Aorta (tissue), 5 donors: ENCODE results near the gene PDE4B. TPM values are rescaled to one million over a fixed set of nuclear protein-coding genes. Genes with fewer than 3 reads are reported as not detected.

ENCODE experiments used
- ATAC-seq: fragments of 200-7000 bp; cut with Tn5 transposase; one replicate; pipeline ENCODE4 v1.9.1; 2022; ENCODE audit warnings: moderate library complexity; ENCODE audit not compliant: low FRiP score
- DNase-seq, 2 donors: peaks; one replicate each; pipeline ENCODE4 v3.0.0-alpha.2; 2020
- H3K27ac ChIP-seq, 2 donors: one replicate each; pipeline ENCODE4 v1.5.1; 2013; ENCODE audit warnings: low read length in 2 of 2, mild to moderate bottlenecking in 2 of 2, moderate library complexity in 2 of 2, control low read depth in 1 of 2, inconsistent platforms in 1 of 2, low read depth in 1 of 2
- H3K27me3 ChIP-seq, 2 donors: one replicate each; pipeline ENCODE4 v1.6.1; 2013; ENCODE audit warnings: control low read depth in 1 of 2, low read length in 1 of 2, mild to moderate bottlenecking in 1 of 2, moderate library complexity in 1 of 2; ENCODE audit not compliant: insufficient read depth in 2 of 2, control insufficient read depth in 1 of 2
- H3K36me3 ChIP-seq, 2 donors: one replicate each; pipeline ENCODE4 v1.6.1; 2013; ENCODE audit warnings: control low read depth in 1 of 2, low read length in 1 of 2, mild to moderate bottlenecking in 1 of 2; ENCODE audit not compliant: insufficient read depth in 2 of 2, control insufficient read depth in 1 of 2
- H3K4me1 ChIP-seq, 2 donors: one replicate each; pipeline ENCODE4 v1.6.1; 2013; ENCODE audit warnings: low read length in 2 of 2, control low read depth in 1 of 2, mild to moderate bottlenecking in 1 of 2, moderate library complexity in 1 of 2; ENCODE audit not compliant: insufficient read depth in 2 of 2, control insufficient read depth in 1 of 2
- H3K4me3 ChIP-seq, 2 donors: one replicate each; pipeline ENCODE4 v1.5.1; 2013; ENCODE audit warnings: low read length in 2 of 2, control low read depth in 1 of 2, mild to moderate bottlenecking in 1 of 2
- H3K9me3 ChIP-seq: one replicate; pipeline ENCODE4 v1.6.1; 2013; ENCODE audit warnings: mild to moderate bottlenecking, low read length; ENCODE audit not compliant: control insufficient read depth
- WGBS, 2 donors: extraction: QIAGEN DNeasy Blood & Tissue Kit; methylation state at CpG; one replicate each; pipeline ENCODE4 v1.1.7; 2013; 5-methylcytosine and 5-hydroxymethylcytosine counted together
- intact Hi-C, 2 donors: fragments of 100-400 bp; cut with DNase I; formaldehyde crosslinking; loops; one replicate each; pipeline versions ENCODE4 v1.14.2 to v1.15.0; 2022
- polyA plus RNA-seq, 2 donors: library from polyadenylated mRNA; stranded (reverse); fragments of 200-250 nt; gene quantifications; one replicate each; pipeline ENCODE4 v1.2.3, GENCODE V29; 2013
- total RNA-seq, 2 donors: library from RNA; stranded (reverse); fragmentation: NEBNext Ultra II Directional; extraction: Animal tissue kit (Norgen Biotek cat#: 25700); gene quantifications; one replicate each; pipeline ENCODE4 v1.2.1, GENCODE V29; 2021
- donor health status: healthy with polysubstance abuse.
- donor health status: Bipolar disorder and iron deficiency.
- donor health status: DM: no; HTN: no; CAD: no.
- donor health status: DM: no; HTN: no; CAD: no.
- donor health status: DM: yes; HTN: yes; CAD: no.

The PDE4B gene
- total and polyA plus RNA-seq, 4 donors = 4.8 to 24.5 (median 12.5) TPM

- ATAC-seq (peak; percentile 78), DNase-seq (peak; percentile 83 to 86)
- Histone ChIP-seq H3K36me3 (no peaks in the 10 kb centered on the region), H3K27ac (peak overlapping the region; percentile 38 to 91), H3K9me3 (no peaks in the 10 kb centered on the region), H3K27me3 (no peaks in the 10 kb centered on the region), H3K4me3 (peak overlapping the region; percentile 13 to 54), H3K4me1 (peaks cover 0 to 7% of the 10 kb centered on the region in 2 donors)
- intact Hi-C loops = loop anchor here (1.0 to 10.0 kb wide), 5 partner anchors 15 to 115 kb away; no protein-coding TSS in a partner anchor
- 0 to 1% methylated on average over 18 of the region's 18 CpGs for WGBS, 2 donors
These were observed 539.2 kb downstream of the PDE4B start for GRCh38 chr1:66331658-66332547.

DNA sequence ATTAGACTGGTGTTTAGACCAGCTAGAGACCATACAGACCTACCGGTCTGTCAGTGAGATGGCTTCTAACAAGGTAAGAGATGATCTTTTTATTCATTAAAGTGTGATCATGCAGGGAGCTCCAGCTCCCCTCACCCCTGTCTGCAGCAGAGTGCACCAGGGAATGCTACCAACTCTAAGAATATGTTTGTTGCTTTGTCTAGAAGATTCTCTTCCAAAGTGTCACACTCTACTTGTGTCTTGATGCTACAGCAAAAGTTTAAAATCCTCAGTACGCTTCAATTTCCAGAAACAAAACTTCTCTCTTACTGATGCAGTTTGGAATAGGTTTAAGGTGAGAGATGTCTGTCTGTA, 539.8 kb downstream of the PDE4B start:
- Histone ChIP-seq H3K4me1 (peaks cover 0 to 7% of the 10 kb centered on the region in 2 donors), H3K9me3 (no peaks in the 10 kb centered on the region), H3K27ac (no peak overlapping the region), H3K4me3 (peak overlapping the region; percentile 13 to 54), H3K27me3 (no peaks in the 10 kb centered on the region), H3K36me3 (no peaks in the 10 kb centered on the region)
- no peak for DNase-seq
- 1% methylated on average over 2 of the region's 2 CpGs for WGBS, 2 donors
- intact Hi-C loops = loop anchor here (5.0 to 10.0 kb wide), 3 partner anchors 60 to 115 kb away; no protein-coding TSS in a partner anchor
- ATAC-seq = no peak

DNA sequence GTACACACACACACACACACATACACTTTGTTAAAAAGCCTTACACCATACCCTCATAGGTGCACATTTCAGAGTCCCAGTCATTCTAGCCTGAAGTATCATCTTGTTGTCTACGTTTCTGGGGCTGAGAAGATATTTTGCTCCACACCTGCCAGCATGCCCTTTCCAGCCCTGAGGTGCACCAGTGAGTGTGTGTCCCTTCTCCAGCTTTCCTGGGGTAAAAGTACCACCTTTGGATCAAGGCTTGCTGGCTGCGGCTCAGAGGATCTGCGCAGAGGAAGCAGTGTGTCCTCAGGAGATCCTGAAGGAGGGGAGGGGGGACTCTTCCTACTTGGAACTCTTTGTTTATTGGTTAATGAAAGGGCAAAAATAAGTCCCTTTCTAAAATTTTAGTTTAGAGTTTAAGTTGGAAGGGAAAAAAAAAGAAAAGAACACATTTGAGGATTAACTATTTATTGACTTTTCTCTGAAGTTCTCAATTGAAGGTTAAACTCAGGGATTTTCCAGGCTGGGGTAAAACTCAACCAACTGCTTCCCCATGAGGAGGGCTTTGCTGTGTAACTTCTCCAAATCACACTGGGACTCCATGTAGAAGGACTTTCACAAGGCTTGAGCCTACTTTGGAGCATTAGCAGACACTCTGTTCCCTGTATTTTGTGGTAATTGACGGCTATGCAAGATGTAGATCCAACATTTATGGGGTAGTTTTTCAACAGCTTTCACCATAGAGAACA, 540.9 kb downstream of the PDE4B start:
- 11 to 18% methylated on average over 4 of the region's 4 CpGs for WGBS, 2 donors
- ATAC-seq (no peak), DNase-seq (peak in 1 of 2 donors; percentile 60)
- intact Hi-C loops = loop anchor here (5.0 to 10.0 kb wide), 3 partner anchors 61 to 114 kb away; no protein-coding TSS in a partner anchor
- H3K4me3 ChIP-seq = peak overlapping the region; percentile 42 to 43
- no peaks in the 10 kb centered on the region for H3K27me3 ChIP-seq
- H3K27ac ChIP-seq = no peak overlapping the region
- no peaks in the 10 kb centered on the region for H3K36me3 ChIP-seq
- no peaks in the 10 kb centered on the region for H3K9me3 ChIP-seq
- H3K4me1 ChIP-seq = peaks cover 0 to 7% of the 10 kb centered on the region in 2 donors

- no peaks in the 10 kb centered on the region for H3K9me3 ChIP-seq
- H3K27ac ChIP-seq = no peak overlapping the region
- peak overlapping the region; percentile 31 to 43 for H3K4me3 ChIP-seq
- DNase-seq (no peak), ATAC-seq (no peak)
- no peaks in the 10 kb centered on the region for H3K36me3 ChIP-seq
- intact Hi-C loops = loop anchor here (5.0 to 10.0 kb wide), 3 partner anchors 62 to 113 kb away; no protein-coding TSS in a partner anchor
- WGBS, 2 donors = 59 to 62% methylated on average over 2 of the region's 2 CpGs
- H3K27me3 ChIP-seq = no peaks in the 10 kb centered on the region
- peaks cover 0 to 7% of the 10 kb centered on the region in 2 donors for H3K4me1 ChIP-seq
These were observed 541.6 kb downstream of the PDE4B start for GRCh38 chr1:66334318-66334717.

DNA sequence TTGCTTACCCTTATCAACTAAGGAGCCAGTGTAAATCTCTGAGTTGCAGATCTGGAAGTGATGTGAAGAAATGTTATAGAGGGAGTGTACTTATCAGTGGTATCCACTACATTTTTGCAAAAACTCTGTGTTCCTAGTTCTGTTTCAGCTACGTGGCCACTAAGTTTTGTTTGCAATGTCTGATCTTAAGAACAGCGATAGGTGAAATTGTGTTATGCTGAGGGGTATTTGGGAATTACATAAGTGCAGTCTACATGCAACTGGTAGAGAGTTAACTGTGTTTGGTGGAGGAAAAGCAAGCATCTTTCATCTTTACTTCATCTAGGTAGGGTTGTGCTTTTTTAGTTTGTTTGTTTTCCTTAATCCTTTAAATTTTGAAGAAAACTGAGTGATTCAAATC, 542.4 kb downstream of the PDE4B start:
- DNase-seq = no peak
- intact Hi-C loops = loop anchor here in 1 of 2 donors (10.0 kb wide), 1 partner anchor 110 kb away; no protein-coding TSS in a partner anchor
- Histone ChIP-seq H3K27ac (no peak overlapping the region), H3K9me3 (no peaks in the 10 kb centered on the region), H3K4me1 (peaks cover 0 to 7% of the 10 kb centered on the region in 2 donors), H3K27me3 (no peaks in the 10 kb centered on the region), H3K4me3 (peak overlapping the region in 1 of 2 donors; percentile 14), H3K36me3 (no peaks in the 10 kb centered on the region)
- ATAC-seq = no peak
- WGBS, 2 donors = 37 to 38% methylated on average over 2 of the region's 2 CpGs

DNA sequence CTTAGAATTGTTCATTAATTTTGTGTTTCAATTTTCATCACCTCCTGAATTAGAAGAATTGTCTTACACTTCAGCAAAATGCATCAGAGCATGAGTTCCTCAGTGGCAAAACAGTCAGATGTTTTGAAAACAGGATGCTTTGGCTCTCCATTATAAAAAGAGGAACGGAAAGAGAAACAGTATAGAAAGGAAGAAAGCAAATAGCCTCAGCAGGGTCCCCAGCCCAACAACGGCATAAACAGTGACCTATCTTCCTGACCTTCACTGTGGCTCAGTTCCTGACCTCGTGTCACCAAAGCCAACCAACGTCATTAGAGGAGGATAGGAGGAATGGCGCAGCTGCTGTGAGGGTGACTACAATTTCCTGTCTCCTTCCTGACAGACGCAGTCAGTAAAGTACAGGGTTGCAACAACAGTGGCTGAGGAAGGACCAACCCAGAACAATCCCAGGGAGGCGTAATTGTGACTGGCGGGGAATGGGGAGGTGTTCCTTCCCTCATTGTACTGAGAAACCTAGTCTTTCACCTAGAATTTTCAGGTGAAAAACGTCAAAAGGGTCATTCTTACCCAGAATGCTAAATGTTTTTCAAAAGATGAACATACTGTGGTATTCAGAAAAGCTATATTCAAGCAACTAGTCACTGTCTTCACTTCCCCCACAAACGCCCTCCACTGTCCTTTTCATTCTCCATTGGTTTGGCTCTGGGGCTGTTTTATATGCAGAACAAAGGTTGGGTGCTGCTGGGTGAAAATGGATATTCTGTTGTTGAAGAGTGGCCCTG, 543.4 kb downstream of the PDE4B start:
- H3K27me3 ChIP-seq = no peaks in the 10 kb centered on the region
- 43 to 50% methylated on average over 10 of the region's 10 CpGs for WGBS, 2 donors
- H3K4me3 ChIP-seq = peak overlapping the region in 1 of 2 donors; percentile 14
- intact Hi-C loops = loop anchor here in 1 of 2 donors (10.0 kb wide), 1 partner anchor 109 kb away; no protein-coding TSS in a partner anchor
- H3K9me3 ChIP-seq = no peaks in the 10 kb centered on the region
- H3K36me3 ChIP-seq = no peaks in the 10 kb centered on the region
- ATAC-seq (peak; percentile 73), DNase-seq (peak; percentile 78 to 85)
- no peak overlapping the region for H3K27ac ChIP-seq
- H3K4me1 ChIP-seq = peaks cover 0 to 7% of the 10 kb centered on the region in 2 donors

DNA sequence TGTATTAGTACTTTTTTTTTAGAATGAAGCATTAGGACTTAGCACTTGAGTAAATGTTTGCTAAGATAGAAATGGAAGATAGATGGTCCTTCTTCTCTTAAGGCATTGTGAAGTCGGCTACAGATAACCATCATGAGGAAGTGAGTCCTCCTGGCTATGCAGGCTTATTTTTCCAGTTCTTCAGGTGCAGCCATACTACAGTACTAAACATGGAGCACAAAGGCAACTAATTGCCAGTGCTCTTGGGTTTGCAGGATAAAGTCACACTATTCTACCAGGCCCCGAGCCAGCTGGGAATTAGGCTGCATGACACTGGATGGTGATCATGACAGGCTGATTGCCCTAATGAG, 543.9 kb downstream of the PDE4B start:
- DNase-seq (no peak), ATAC-seq (no peak)
- Histone ChIP-seq H3K4me1 (peaks cover 0 to 7% of the 10 kb centered on the region in 2 donors), H3K4me3 (no peak overlapping the region), H3K27me3 (no peaks in the 10 kb centered on the region), H3K36me3 (no peaks in the 10 kb centered on the region), H3K9me3 (no peaks in the 10 kb centered on the region), H3K27ac (no peak overlapping the region)
- WGBS, 2 donors = 90 to 95% methylated on average over 2 of the region's 2 CpGs
- intact Hi-C loops = loop anchor here in 1 of 2 donors (10.0 kb wide), 1 partner anchor 108 kb away; no protein-coding TSS in a partner anchor

DNA sequence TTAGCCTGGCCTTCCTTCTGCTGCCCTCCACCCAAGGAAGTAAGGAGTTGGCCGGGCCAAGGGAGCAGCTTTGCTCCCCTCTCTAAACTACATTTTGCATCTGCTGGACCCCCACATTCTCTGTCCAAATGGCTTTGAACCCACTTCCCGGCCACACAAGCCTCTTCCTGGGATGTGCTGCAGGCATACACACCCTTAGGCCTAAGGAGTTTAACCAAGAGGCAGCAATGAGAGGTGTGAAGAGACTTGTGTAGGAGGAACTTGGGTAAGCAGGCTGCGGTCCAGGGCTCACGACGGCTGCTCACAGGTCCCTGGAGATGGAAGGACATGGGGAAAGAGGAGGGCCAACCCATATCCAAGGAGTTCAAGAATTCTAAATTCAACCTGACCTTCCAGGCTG, 544.6 kb downstream of the PDE4B start:
- Histone ChIP-seq H3K36me3 (no peaks in the 10 kb centered on the region), H3K4me1 (peaks cover 0 to 7% of the 10 kb centered on the region in 2 donors), H3K4me3 (no peak overlapping the region), H3K9me3 (no peaks in the 10 kb centered on the region), H3K27ac (no peak overlapping the region), H3K27me3 (no peaks in the 10 kb centered on the region)
- WGBS, 2 donors = 85 to 96% methylated on average over 5 of the region's 5 CpGs
- no peak for DNase-seq
- intact Hi-C loops = loop anchor here in 1 of 2 donors (10.0 kb wide), 1 partner anchor 108 kb away; no protein-coding TSS in a partner anchor
- no peak for ATAC-seq
